Choroid plexus epithelial cell (primary cell): Measurements from ENCODE around the gene NFE2L1.

ENCODE experiments used
- DNase-seq: peaks from one replicate; pipeline ENCODE4 v3.0.0-alpha.2; 2010; ENCODE audit warnings: low read depth
- H3K4me3 ChIP-seq: 2 replicates; pipeline ENCODE4 v1.5.1; 2011; ENCODE audit warnings: low read depth, mild to moderate bottlenecking, control low read depth, low read length, moderate library complexity
- TF ChIP-seq, protein P1 (sequence below): conservative IDR thresholded peaks from 2 replicates; pipeline ENCODE4 v1.5.1; 2011; ENCODE audit warnings: low read depth, mild to moderate bottlenecking, control low read depth, inconsistent platforms, low read length, moderate library complexity

Gene NFE2L1

DNA sequence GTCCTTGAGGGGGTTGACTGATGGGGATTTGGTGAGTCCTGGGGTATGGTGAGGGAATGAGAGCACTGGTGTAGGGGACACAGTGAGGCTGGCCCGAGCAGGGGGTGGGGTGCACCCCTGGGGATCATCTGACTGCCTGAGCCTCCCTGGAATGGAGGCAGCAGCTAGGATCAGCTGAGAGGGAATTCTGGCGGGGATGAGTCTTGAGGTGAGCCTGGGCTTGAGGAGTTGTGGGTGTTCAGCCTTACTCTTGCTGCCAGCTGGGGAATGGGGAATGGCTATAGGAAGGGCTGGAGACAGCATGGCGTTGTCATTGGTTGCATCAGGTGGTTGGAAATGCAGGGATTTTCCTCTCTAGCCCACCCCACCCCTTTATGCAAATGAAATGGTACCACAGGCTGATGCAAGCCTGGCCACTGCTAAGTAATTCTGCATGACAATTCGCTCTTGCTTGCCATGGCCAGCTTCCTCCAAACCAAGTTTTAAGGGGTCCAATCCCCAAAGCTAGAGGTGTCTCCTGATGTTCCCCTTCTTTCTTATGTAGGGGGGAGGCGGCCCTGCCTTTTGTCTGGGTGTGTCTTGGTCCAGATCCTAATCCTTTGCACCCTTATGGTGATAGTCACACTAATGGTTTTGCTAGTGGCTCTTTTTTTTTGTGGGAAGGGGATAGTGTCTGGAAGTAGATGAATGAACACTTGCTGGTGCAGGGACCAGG, 7.5 kb downstream of the NFE2L1 start:
- H3K4me3 ChIP-seq = peak overlapping the region; percentile 81
- TF ChIP-seq, protein P1, sequence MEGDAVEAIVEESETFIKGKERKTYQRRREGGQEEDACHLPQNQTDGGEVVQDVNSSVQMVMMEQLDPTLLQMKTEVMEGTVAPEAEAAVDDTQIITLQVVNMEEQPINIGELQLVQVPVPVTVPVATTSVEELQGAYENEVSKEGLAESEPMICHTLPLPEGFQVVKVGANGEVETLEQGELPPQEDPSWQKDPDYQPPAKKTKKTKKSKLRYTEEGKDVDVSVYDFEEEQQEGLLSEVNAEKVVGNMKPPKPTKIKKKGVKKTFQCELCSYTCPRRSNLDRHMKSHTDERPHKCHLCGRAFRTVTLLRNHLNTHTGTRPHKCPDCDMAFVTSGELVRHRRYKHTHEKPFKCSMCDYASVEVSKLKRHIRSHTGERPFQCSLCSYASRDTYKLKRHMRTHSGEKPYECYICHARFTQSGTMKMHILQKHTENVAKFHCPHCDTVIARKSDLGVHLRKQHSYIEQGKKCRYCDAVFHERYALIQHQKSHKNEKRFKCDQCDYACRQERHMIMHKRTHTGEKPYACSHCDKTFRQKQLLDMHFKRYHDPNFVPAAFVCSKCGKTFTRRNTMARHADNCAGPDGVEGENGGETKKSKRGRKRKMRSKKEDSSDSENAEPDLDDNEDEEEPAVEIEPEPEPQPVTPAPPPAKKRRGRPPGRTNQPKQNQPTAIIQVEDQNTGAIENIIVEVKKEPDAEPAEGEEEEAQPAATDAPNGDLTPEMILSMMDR = no peak
- peak; percentile 93 for DNase-seq

DNA sequence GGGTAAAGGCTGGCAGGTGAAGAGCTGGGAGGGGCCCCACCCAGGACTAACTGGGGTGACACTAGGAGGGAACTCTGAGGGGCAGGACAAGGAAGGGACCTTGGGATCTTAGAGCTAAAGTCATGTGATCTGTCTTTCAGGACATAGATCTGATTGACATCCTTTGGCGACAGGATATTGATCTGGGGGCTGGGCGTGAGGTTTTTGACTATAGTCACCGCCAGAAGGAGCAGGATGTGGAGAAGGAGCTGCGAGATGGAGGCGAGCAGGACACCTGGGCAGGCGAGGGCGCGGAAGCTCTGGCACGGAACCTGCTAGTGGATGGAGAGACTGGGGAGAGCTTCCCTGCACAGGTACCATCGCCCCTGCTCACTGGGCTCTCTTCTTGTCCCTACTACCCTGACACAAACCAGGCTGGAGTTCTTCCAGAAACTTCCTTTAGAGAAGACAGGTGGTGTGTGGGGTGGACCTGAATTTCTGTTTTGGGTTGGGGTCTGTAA, 8.1 kb downstream of the NFE2L1 start:
- H3K4me3 ChIP-seq = peak overlapping the region; percentile 81
- no peak for DNase-seq
- TF ChIP-seq, protein P1 = no peak

DNA sequence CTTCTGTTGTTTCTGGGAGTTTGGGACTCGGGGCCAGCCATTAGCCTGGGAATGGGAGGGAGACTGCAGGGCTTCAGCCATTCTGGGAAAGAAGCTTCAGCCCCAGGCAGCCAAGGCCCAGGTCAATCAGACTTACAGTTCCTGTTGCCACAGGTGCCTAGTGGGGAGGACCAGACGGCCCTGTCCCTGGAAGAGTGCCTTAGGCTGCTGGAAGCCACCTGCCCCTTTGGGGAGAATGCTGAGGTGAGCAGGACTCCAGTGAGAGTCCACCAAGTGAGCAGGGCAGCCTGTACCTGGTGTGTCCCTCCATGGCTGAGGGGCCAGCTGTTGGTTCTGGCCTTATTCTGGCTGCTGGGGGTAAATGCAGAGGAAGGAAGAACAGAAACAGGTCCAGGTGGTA, 8.7 kb downstream of the NFE2L1 start:
- no peak for DNase-seq
- TF ChIP-seq, protein P1 = no peak
- no peak overlapping the region for H3K4me3 ChIP-seq

DNA sequence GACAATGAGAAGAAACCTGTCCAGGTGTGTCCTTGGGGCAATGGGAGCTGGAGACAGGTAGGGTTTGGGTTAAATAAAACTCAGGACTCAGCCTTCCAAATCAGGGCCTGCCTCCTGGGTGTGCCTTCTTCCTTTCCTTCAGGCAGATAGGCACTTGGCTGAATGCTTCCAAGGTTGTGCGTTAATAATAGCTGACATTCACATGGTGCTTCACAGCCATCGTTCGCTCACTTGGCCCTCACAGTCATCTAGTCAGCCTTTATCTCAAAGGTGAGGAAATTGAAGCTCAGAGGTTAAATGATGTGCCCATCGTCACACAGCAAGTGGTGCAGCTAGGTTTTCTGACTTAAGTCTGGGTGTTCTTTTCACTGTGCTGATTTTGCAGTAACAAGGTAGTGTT, 9.5 kb downstream of the NFE2L1 start:
- TF ChIP-seq, protein P1 = no peak
- H3K4me3 ChIP-seq = no peak overlapping the region
- no peak for DNase-seq

DNA sequence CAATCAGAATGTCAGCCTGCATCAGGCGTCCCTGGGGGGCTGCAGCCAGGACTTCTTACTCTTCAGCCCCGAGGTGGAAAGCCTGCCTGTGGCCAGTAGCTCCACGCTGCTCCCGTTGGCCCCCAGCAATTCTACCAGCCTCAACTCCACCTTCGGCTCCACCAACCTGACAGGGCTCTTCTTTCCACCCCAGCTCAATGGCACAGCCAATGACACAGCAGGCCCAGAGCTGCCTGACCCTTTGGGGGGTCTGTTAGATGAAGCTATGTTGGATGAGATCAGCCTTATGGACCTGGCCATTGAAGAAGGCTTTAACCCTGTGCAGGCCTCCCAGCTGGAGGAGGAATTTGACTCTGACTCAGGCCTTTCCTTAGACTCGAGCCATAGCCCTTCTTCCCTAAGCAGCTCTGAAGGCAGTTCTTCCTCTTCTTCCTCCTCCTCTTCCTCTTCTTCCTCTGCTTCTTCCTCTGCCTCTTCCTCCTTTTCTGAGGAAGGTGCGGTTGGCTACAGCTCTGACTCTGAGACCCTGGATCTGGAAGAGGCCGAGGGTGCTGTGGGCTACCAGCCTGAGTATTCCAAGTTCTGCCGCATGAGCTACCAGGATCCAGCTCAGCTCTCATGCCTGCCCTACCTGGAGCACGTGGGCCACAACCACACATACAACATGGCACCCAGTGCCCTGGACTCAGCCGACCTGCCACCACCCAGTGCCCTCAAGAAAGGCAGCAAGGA, 10.4 kb downstream of the NFE2L1 start:
- TF ChIP-seq, protein P1 = no peak
- H3K4me3 ChIP-seq = no peak overlapping the region
- DNase-seq = no peak

DNA sequence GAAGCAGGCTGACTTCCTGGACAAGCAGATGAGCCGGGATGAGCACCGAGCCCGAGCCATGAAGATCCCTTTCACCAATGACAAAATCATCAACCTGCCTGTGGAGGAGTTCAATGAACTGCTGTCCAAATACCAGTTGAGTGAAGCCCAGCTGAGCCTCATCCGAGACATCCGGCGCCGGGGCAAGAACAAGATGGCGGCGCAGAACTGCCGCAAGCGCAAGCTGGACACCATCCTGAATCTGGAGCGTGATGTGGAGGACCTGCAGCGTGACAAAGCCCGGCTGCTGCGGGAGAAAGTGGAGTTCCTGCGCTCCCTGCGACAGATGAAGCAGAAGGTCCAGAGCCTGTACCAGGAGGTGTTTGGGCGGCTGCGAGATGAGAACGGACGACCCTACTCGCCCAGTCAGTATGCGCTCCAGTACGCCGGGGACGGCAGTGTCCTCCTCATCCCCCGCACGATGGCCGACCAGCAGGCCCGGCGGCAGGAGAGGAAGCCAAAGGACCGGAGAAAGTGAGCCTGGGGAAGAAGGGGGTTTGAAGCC, 11.0 kb downstream of the NFE2L1 start:
- no peak overlapping the region for H3K4me3 ChIP-seq
- TF ChIP-seq, protein P1 = no peak
- DNase-seq = no peak
